RWPE1 (cell line): ENCODE measurements around the gene SLC10A6.
A peak's percentile ranks its signal among the peaks of the same experiment; 100 is the strongest.

Experiments used
- CTCF ChIA-PET: fragments of 350-600 bp; sonication (Branson Sonifier 250); formaldehyde crosslinking; extraction: SDS; loops from one replicate; lab custom pipeline; 2021; lab: Yijun Ruan, JAX
- POLR2A ChIA-PET: fragments of 400-600 bp; formaldehyde crosslinking; extraction: SDS; loops from one replicate; lab custom pipeline; 2020; ENCODE audit warnings: antibody characterized with exemption; ENCODE audit not compliant: low non-redundant PET; lab: Yijun Ruan, JAX
- DNase-seq: peaks from one replicate; pipeline ENCODE4 v3.0.0; 2012; ENCODE audit warnings: low spot score
- H3K27ac ChIP-seq: fragments of 450-650 bp; 2 replicates; pipeline ENCODE4 v1.5.1; 2017
- CTCF ChIP-seq: fragments of 450-650 bp; conservative IDR thresholded peaks from 2 replicates; pipeline ENCODE4 v1.5.1; 2017; ENCODE audit warnings: low read depth, mild to moderate bottlenecking

The SLC10A6 gene

GRCh38 chr4:86893136-86893535 is 44.0 kb upstream of the SLC10A6 start:
- peak overlapping the region; percentile 95 for H3K27ac ChIP-seq
- no peak for TF ChIP-seq CTCF
- POLR2A ChIA-PET, result no interaction called here
- no peak for DNase-seq
- CTCF ChIA-PET, result no interaction called here

DNA sequence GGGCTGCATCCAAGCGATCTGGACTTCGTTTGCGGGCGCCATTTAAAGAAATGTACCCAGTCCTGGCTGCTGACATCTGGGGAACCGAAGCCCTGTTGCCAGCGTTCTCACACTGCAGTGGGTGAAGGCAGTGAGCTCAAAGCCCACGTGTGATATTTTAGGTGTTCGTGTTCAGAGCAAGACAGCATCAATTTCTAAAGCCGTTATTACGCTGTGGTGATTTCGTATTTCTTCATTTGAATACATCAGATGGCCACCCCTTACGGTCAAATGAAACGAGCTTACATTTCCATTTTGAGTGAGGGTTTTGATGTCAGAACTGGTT is 43.4 kb upstream of the SLC10A6 start:
- ChIA-PET CTCF (interaction anchor here (0.6 kb wide), 1 partner anchor 326 kb away, joined by 3 read pairs; no protein-coding TSS in a partner anchor), POLR2A (no interaction called here)
- no peak for DNase-seq
- no peak for TF ChIP-seq CTCF
- peak overlapping the region; percentile 95 for H3K27ac ChIP-seq

DNA sequence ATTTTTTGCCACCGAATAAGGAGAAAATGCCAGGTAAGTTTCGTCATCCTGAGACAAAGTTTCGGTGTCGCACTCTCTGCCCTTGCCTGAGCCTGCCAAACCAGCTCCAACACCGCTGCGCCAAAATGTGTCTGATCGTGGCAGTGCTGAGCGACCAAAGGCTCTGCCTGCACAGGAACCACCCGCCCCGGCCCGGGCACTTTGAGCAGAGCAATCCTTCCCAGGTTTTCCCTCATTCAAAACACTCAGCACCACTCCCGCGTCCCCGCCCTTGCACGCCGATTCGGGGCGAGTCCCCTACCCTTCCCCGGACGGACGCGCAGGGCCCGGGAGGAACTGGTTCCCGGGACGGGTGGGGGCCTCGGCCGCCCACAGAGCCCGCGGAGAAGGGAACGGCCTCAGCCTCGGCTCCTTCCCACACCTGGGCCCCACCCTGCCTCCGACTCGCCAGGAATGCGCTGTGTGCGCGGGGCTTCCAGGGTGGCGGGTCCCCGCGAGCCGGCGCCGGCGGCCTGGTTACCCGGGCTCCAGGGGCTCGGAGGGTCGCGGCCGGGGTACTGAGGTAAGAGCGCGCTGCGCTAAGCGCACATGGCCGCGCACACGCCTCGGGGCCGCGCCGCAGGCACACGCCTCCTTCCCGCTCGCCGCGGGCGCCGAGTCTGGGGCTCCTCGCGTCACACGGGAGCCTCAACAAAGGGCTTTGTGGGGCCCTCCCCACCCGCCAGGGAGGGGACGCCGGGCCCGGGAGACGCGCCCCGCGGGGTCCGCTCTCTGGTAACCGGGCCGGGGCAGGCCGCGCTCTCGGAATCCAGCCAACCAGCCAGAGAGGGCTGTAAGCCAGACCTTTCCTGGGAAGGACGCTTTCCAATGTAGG is 42.8 kb upstream of the SLC10A6 start, which contains the start of gene C4orf36:
C4orf36 (minus strand) TSS at position 661 of the 874 bp plus-strand sequence. CDS start 902 bp downstream, outside the sequence.
- 0 out of 2 replicates have a peak, but pooled peaks have one; percentile 11 for TF ChIP-seq CTCF
- ChIA-PET CTCF (interaction anchor here (0.6 kb wide), 1 partner anchor 325 kb away, joined by 3 read pairs; no protein-coding TSS in a partner anchor), POLR2A (interaction anchor here (0.6 kb wide), 1 partner anchor 44 kb away, joined by 3 read pairs; no protein-coding TSS in a partner anchor)
- peak within 1 kb of the TSS; percentile 95 for H3K27ac ChIP-seq
- DNase-seq, result peak; percentile 72

DNA sequence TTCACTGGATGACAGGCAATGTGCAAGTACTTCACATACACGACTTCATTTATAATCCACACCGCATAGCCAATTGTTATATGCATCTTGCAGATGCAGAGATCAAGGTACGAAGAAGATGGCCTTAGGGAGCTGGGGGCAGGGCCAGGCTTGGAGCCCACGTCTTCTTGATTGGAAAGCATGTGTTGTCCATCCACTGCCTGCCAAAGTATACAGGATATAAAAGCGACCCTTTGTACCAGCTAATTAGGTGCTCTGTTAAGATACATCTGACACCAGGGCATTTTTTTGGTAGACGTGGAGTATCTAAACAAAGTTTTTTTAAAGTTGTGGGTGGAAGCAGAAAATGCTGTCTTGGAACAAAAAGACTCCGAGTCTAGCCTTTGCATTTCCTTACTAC is 41.6 kb upstream of the SLC10A6 start:
- TF ChIP-seq CTCF, result no peak
- CTCF ChIA-PET, result no interaction called here
- no peak for DNase-seq
- POLR2A ChIA-PET, result no interaction called here
- H3K27ac ChIP-seq, result no peak overlapping the region

- TF ChIP-seq CTCF, result no peak
- DNase-seq, result no peak
- ChIA-PET CTCF (no interaction called here), POLR2A (no interaction called here)
- no peak overlapping the region for H3K27ac ChIP-seq
Observed at GRCh38 chr4:86879641-86880040, 30.5 kb upstream of the SLC10A6 start.

- POLR2A ChIA-PET, result no interaction called here
- TF ChIP-seq CTCF, result no peak
- no peak for DNase-seq
- CTCF ChIA-PET, result interaction anchor here (0.5 to 1.1 kb wide), 3 partner anchors 17 to 368 kb away, joined by 3 to 5 read pairs (median 3); no protein-coding TSS in a partner anchor
- H3K27ac ChIP-seq, result no peak overlapping the region
Observed at GRCh38 chr4:86878640-86879039, 29.5 kb upstream of the SLC10A6 start.
